Pulmonary artery endothelial cell (primary cell): ENCODE measurements around the gene TACR2. TPM values are rescaled to one million over a fixed set of nuclear protein-coding genes. Genes with fewer than 3 reads are reported as not detected.

ENCODE experiments used
- total RNA-seq: library from RNA; depleted of rRNA; stranded (reverse); fragments of >200 nt; gene quantifications from 2 replicates; pipeline ENCODE4 v1.2.3, GENCODE V29; 2014

TACR2 gene
- total RNA-seq, 1 donor from 2014 or later, result 0.07 TPM

Other genes starting within 250 kb of the TACR2 start
- gene SUPV3L1, start 236.7 kb downstream of the TACR2 start, total RNA-seq, result 25.1 and 31.1 TPM in 2 replicates
- gene HKDC1, start 196.6 kb downstream of the TACR2 start, total RNA-seq, result 0.07 TPM in 1 of 2 replicates, not detected in the other
- gene HK1, start 138.4 kb downstream of the TACR2 start, total RNA-seq, result 157 and 201 TPM in 2 replicates
- 21.0 and 129 TPM in 2 replicates for gene TSPAN15, start 34.5 kb upstream of the TACR2 start, total RNA-seq
- gene NEUROG3, start 156.5 kb upstream of the TACR2 start, total RNA-seq, result not detected in 2 replicates
- 0.20 TPM in 1 of 2 replicates, not detected in the other for gene FAM241B, start 213.3 kb upstream of the TACR2 start, total RNA-seq